Epithelial cell of esophagus (primary cell): ENCODE results near the gene SRGAP3.
"Not testable (repeated sequence)": the region's sequence is repeated elsewhere in the genome, so short reads cannot be mapped to it uniquely, and the experiment has no call there.

Experiments used
- DNase-seq: peaks from one replicate; pipeline ENCODE4 v3.0.0; 2010; ENCODE audit warnings: low read depth
- H3K4me3 ChIP-seq: 2 replicates; pipeline ENCODE4 v1.5.1; 2011; ENCODE audit warnings: mild to moderate bottlenecking, low read length, control low read depth
- CTCF ChIP-seq: IDR thresholded peaks from 2 replicates; pipeline ENCODE4 v1.5.1; 2011; ENCODE audit warnings: low read depth, mild to moderate bottlenecking, low read length, control low read depth, inconsistent platforms; ENCODE audit not compliant: insufficient read depth; ENCODE audit errors: missing control alignments

Gene SRGAP3

GRCh38 chr3:9097495-9097894 lies 152.0 kb downstream of the SRGAP3 start:
- DNase-seq = no peak
- TF ChIP-seq CTCF = no peak
- no peak overlapping the region for H3K4me3 ChIP-seq

- H3K4me3 ChIP-seq = no peak overlapping the region
- no peak for TF ChIP-seq CTCF
- no peak for DNase-seq
Measured at GRCh38 chr3:9091486-9092235, 157.8 kb downstream of the SRGAP3 start.

- DNase-seq = peak; percentile 78
- no peak overlapping the region for H3K4me3 ChIP-seq
- no peak for TF ChIP-seq CTCF
Measured at GRCh38 chr3:9088441-9089353, 160.7 kb downstream of the SRGAP3 start.

GRCh38 chr3:9087831-9088413 lies 161.5 kb downstream of the SRGAP3 start:
- DNase-seq = no peak

GRCh38 chr3:9085428-9085827 lies 164.0 kb downstream of the SRGAP3 start:
- not testable (repeated sequence) for DNase-seq, H3K4me3 ChIP-seq

More at GRCh38 chr3:9087831-9088413, 161.5 kb downstream of the SRGAP3 start:
- no peak overlapping the region for H3K4me3 ChIP-seq
- TF ChIP-seq CTCF = no peak

- H3K4me3 ChIP-seq = no peak overlapping the region
- no peak for TF ChIP-seq CTCF
- DNase-seq = no peak
Measured at GRCh38 chr3:9081184-9081818, 168.1 kb downstream of the SRGAP3 start.

GRCh38 chr3:9080163-9080562 lies 169.3 kb downstream of the SRGAP3 start:
- H3K4me3 ChIP-seq = no peak overlapping the region
- TF ChIP-seq CTCF = no peak
- peak; percentile 83 for DNase-seq
